ENCODE measurements around the gene CEACAM1. TPM values are rescaled to one million over a fixed set of nuclear protein-coding genes. Genes with fewer than 3 reads are reported as not detected.
"Not testable (repeated sequence)": the region's sequence is repeated elsewhere in the genome, so short reads cannot be mapped to it uniquely, and the experiment has no call there.

Gene CEACAM1
- polyA plus RNA-seq, 1 donor from 2014 or later: 0.12 TPM

DNA sequence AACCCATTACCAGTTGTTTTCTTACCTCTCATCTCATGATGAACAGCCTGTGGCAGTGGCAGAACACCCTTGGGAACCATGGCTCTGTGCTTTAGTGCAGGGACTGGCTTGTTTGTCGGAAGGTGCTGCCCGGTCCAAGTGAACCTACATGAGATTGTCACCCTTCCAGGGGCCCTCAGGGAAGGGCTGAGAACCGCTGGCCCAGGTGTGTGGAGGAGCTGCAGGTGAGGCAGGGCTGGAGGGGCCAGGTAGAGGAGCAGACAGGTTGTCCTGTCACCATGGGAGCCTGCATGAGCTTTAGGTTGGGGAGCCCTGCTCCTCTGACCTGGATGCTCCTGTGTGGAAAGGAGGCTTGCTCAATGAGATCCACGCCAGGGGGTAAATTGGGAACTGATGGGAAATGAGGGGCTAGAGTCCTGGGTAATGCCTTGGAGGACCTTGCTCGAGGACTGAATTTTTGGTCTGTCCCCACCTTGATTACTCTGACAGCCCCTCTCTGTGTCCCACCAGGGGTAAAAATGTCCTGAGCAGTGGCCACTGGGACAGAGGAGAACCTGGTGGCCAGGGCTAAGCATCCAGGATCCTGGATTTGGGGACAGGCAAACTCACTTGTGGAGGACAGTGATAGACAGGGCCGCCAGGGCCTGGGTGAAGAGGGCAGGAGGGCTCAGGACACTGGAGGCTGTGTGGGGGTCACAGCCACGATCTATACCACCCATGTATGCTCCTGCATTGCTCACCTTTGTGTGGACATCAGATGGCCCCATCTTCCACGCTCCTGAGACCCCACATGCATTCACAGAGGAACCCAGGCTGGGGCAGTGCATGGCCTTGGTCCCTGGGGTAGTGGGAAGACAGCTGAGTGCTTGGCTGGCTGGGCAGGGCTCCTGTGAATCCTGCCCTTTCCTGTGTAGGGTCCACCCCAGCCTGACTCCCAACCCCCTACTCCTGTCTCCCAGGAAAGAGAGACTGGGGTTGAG is 24.1 kb upstream of the CEACAM1 start:
- H3K36me3 ChIP-seq (ENCODE audit: insufficient read depth, low read length): no peaks in the 10 kb centered on the region
- no peak overlapping the region for H3K4me3 ChIP-seq (ENCODE audit: low read length)
- no peak overlapping the region for H3K9ac ChIP-seq (ENCODE audit: low read length)
- H4K20me1 ChIP-seq (ENCODE audit: insufficient read depth): no peaks in the 10 kb centered on the region
- no peaks in the 10 kb centered on the region for H3F3A ChIP-seq (ENCODE audit: insufficient read depth, low read length, poor library complexity, severe bottlenecking)
- H3K9me3 ChIP-seq (ENCODE audit: low read length): no peaks in the 10 kb centered on the region
- H3K79me2 ChIP-seq (replicated peaks; ENCODE audit: insufficient read depth, low read length): no peaks in the 10 kb centered on the region
- TF ChIP-seq, protein P1, sequence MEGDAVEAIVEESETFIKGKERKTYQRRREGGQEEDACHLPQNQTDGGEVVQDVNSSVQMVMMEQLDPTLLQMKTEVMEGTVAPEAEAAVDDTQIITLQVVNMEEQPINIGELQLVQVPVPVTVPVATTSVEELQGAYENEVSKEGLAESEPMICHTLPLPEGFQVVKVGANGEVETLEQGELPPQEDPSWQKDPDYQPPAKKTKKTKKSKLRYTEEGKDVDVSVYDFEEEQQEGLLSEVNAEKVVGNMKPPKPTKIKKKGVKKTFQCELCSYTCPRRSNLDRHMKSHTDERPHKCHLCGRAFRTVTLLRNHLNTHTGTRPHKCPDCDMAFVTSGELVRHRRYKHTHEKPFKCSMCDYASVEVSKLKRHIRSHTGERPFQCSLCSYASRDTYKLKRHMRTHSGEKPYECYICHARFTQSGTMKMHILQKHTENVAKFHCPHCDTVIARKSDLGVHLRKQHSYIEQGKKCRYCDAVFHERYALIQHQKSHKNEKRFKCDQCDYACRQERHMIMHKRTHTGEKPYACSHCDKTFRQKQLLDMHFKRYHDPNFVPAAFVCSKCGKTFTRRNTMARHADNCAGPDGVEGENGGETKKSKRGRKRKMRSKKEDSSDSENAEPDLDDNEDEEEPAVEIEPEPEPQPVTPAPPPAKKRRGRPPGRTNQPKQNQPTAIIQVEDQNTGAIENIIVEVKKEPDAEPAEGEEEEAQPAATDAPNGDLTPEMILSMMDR (IDR thresholded peaks at IDR 0.05; ENCODE audit: poor library complexity, severe bottlenecking): no peak
- no peak for TF ChIP-seq TAF1 (IDR thresholded peaks at IDR 0.05; ENCODE audit: low read depth)
- H3K27ac ChIP-seq (ENCODE audit: low read length): no peak overlapping the region
- no peaks in the 10 kb centered on the region for H3K9me2 ChIP-seq (ENCODE audit: insufficient read depth, low read length)
- no peak overlapping the region for H3K4me2 ChIP-seq (ENCODE audit: low read length)
- H2AFZ ChIP-seq (ENCODE audit: low read depth, low read length): no peak overlapping the region
- no peaks in the 10 kb centered on the region for H3K27me3 ChIP-seq (ENCODE audit: insufficient read depth, low read depth, low read length)

DNA sequence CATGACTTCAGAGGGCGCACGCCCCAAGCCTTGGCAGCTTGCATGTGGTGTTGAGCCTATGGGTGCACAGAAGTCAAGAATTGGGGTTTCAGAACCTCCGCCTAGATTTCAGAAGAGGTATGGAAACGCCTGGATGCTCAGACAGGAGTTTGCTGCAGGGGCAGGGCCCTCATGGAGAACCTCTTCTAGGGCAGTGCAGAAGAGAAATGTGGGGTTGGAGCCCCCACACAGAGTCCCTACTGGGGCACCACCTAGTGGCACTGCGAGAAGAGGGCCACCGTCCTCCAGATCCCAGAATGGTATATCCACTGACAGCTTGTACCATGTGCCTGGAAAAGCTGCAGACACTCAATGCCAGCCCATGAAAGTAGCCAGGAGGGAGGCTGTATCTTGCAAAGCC is 22.2 kb upstream of the CEACAM1 start:
- not testable (repeated sequence) for H3K27me3 ChIP-seq (ENCODE audit: insufficient read depth, low read depth, low read length); H3K4me3 ChIP-seq (ENCODE audit: low read length); H4K20me1 ChIP-seq (ENCODE audit: insufficient read depth); H3K4me2 ChIP-seq (ENCODE audit: low read length); H3K9me3 ChIP-seq (ENCODE audit: low read length); H2AFZ ChIP-seq (ENCODE audit: low read depth, low read length); H3K9ac ChIP-seq (ENCODE audit: low read length); H3K36me3 ChIP-seq (ENCODE audit: insufficient read depth, low read length); H3K27ac ChIP-seq (ENCODE audit: low read length); H3F3A ChIP-seq (ENCODE audit: insufficient read depth, low read length, poor library complexity, severe bottlenecking); H3K79me2 ChIP-seq (replicated peaks; ENCODE audit: insufficient read depth, low read length); H3K9me2 ChIP-seq (ENCODE audit: insufficient read depth, low read length)

DNA sequence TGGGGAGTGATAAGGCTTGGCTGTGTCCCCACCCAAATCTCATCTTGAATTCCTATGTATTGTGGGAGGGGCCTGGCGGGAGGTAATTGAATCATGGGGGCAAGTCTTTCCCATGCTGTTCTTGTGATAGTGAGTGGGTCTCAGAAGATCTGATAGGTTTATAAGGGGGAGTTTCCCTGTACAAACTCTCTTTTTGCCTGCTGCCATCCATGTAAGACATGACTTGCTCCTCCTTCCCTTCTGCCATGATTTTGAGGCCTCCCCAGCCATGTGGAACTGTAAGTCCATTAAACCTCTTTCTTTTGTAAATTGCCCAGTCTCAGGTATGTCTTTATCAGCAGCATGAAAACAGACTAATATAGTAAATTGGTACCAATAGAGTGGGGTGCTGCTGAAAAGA is 20.8 kb upstream of the CEACAM1 start:
- not testable (repeated sequence) for H3K9ac ChIP-seq (ENCODE audit: low read length); H2AFZ ChIP-seq (ENCODE audit: low read depth, low read length); H3F3A ChIP-seq (ENCODE audit: insufficient read depth, low read length, poor library complexity, severe bottlenecking); H3K4me2 ChIP-seq (ENCODE audit: low read length); H3K9me3 ChIP-seq (ENCODE audit: low read length); H3K9me2 ChIP-seq (ENCODE audit: insufficient read depth, low read length); H4K20me1 ChIP-seq (ENCODE audit: insufficient read depth); H3K27ac ChIP-seq (ENCODE audit: low read length); H3K36me3 ChIP-seq (ENCODE audit: insufficient read depth, low read length); H3K27me3 ChIP-seq (ENCODE audit: insufficient read depth, low read depth, low read length); H3K79me2 ChIP-seq (replicated peaks; ENCODE audit: insufficient read depth, low read length); H3K4me3 ChIP-seq (ENCODE audit: low read length)

DNA sequence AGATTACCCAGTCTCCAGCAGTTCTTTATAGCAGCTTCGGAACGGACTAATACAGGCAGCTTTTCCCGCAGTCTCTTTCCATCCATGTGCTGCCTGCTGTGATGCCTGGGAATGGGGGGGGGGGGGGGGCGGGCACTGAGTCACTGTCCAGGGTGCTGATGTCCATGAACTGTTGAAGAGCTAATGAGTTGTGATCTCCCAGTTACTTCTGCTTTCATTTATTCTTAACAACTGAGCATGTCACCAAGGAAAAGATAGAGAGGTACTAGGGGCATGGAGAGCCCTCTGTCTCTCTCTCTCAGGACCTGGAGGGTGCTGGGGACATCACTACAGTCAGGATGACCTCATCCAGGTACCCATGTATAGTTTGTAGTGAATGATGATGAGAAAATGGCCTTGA is 20.3 kb upstream of the CEACAM1 start:
- H3K9me2 ChIP-seq (ENCODE audit: insufficient read depth, low read length): no peaks in the 10 kb centered on the region
- H3K4me3 ChIP-seq (ENCODE audit: low read length): no peak overlapping the region
- no peak overlapping the region for H2AFZ ChIP-seq (ENCODE audit: low read depth, low read length)
- TF ChIP-seq EP300 (conservative IDR thresholded peaks at IDR 0.05; ENCODE audit: poor library complexity, severe bottlenecking): no peak
- TF ChIP-seq EZH2 (IDR thresholded peaks at IDR 0.05; ENCODE audit: borderline replicate concordance, insufficient read depth, low read length, poor library complexity, severe bottlenecking): no peak
- TF ChIP-seq RAD21 (conservative IDR thresholded peaks at IDR 0.05): no peak
- TF ChIP-seq SMC3 (conservative IDR thresholded peaks at IDR 0.05; ENCODE audit: poor library complexity): no peak
- H3K9me3 ChIP-seq (ENCODE audit: low read length): no peaks in the 10 kb centered on the region
- no peaks in the 10 kb centered on the region for H3F3A ChIP-seq (ENCODE audit: insufficient read depth, low read length, poor library complexity, severe bottlenecking)
- no peak overlapping the region for H3K9ac ChIP-seq (ENCODE audit: low read length)
- no peak overlapping the region for H3K27ac ChIP-seq (ENCODE audit: low read length)
- H3K79me2 ChIP-seq (replicated peaks; ENCODE audit: insufficient read depth, low read length): no peaks in the 10 kb centered on the region
- no peak overlapping the region for H3K4me2 ChIP-seq (ENCODE audit: low read length)
- no peaks in the 10 kb centered on the region for H3K27me3 ChIP-seq (ENCODE audit: insufficient read depth, low read depth, low read length)
- H3K36me3 ChIP-seq (ENCODE audit: insufficient read depth, low read length): no peaks in the 10 kb centered on the region
- H4K20me1 ChIP-seq (ENCODE audit: insufficient read depth): no peaks in the 10 kb centered on the region
